ENCODE measurements around the gene FUT7.

DNA sequence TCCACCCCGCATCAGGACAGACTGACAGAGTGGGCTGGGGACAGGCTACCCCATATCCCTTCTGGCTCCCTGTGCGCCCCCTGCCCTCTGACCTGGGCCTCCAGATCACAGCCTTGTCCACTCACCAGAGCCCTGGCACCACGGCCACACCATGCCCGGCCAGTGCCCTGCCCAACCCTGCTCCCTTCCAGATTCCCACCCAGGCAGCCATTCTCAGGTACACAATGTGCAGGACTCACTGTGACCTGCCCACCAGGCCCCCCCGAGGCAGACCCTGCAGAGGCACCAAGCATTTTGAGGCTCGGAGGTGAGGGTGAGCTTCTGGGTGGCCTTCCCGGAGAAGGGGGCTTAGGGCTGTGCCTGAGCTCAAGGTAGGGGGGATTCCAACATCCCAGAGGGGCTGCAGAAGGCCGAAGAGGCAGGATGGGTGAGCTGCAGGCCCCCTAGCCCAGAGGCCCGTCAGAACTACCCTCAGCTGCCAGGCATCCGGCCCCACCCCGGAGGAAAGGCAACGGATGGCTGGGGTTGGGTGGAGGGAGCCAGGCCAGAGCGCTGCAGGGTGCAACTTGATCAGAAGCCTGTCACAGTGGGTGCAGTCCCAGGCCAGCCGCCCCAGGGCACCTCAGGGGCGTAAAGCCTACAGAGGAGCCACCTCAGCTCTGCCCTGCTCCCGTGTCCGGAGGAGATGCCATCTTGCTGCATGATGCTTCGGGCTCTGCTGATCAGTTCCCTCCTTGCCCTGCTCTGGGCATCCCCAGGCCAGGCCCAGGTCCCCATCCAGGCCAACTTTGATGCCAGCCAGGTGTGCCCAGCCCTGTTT is 49.4 kb downstream of the FUT7 start, which contains the start of gene LCNL1:
- TF ChIP-seq, protein P1, sequence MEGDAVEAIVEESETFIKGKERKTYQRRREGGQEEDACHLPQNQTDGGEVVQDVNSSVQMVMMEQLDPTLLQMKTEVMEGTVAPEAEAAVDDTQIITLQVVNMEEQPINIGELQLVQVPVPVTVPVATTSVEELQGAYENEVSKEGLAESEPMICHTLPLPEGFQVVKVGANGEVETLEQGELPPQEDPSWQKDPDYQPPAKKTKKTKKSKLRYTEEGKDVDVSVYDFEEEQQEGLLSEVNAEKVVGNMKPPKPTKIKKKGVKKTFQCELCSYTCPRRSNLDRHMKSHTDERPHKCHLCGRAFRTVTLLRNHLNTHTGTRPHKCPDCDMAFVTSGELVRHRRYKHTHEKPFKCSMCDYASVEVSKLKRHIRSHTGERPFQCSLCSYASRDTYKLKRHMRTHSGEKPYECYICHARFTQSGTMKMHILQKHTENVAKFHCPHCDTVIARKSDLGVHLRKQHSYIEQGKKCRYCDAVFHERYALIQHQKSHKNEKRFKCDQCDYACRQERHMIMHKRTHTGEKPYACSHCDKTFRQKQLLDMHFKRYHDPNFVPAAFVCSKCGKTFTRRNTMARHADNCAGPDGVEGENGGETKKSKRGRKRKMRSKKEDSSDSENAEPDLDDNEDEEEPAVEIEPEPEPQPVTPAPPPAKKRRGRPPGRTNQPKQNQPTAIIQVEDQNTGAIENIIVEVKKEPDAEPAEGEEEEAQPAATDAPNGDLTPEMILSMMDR (conservative IDR thresholded peaks at IDR 0.05 in 1 of 2, IDR thresholded peaks at IDR 0.05 in 1 of 2; ENCODE audit: low read depth in 1 of 2, low read length in 2 of 2): no peak
- TF ChIP-seq EZH2 (IDR thresholded peaks at IDR 0.05; ENCODE audit: low read length, missing control alignments): no peak
